Ovary (tissue), 9 donors: ENCODE results near the gene FBXO17. TPM values are rescaled to one million over a fixed set of nuclear protein-coding genes. Genes with fewer than 3 reads are reported as not detected.

Experiments used
- DNase-seq, 5 donors: peaks; one replicate each; pipeline ENCODE4 v3.0.0-alpha.2; 2019 to 2020
- H3K27ac ChIP-seq, 2 donors: fragments of 200-600 bp; one replicate each; pipeline versions ENCODE4 v1.5.1 to v1.8.0; 2019 to 2022
- H3K27me3 ChIP-seq: fragments of 200-600 bp; one replicate; pipeline ENCODE4 v1.8.0; 2022
- H3K36me3 ChIP-seq: fragments of 200-600 bp; sonication (generic); one replicate; pipeline ENCODE4 v1.5.1; 2019
- H3K4me1 ChIP-seq: one replicate; pipeline ENCODE4 v1.8.1; 2013; ENCODE audit warnings: mild to moderate bottlenecking, moderate library complexity; ENCODE audit not compliant: insufficient read depth
- H3K4me3 ChIP-seq: fragments of 200-600 bp; sonication (generic); one replicate; pipeline ENCODE4 v1.5.1; 2017
- H3K9me3 ChIP-seq, 2 donors: fragments of 200-600 bp in 1 of 2; sonication (generic) in 1 of 2; one replicate each; pipeline versions ENCODE4 v1.5.1 to v1.8.1; 2013 to 2019; ENCODE audit warnings: mild to moderate bottlenecking in 1 of 2, moderate library complexity in 1 of 2
- EP300 ChIP-seq: sonication (generic); formaldehyde crosslinking; IDR thresholded peaks from one replicate; pipeline ENCODE4 v1.6.1; 2017; ENCODE audit warnings: antibody characterized with exemption
- POLR2A ChIP-seq: fragments of 450-650 bp; IDR thresholded peaks from one replicate; pipeline ENCODE4 v1.6.1; 2017; ENCODE audit warnings: antibody characterized with exemption, mild to moderate bottlenecking, moderate library complexity
- WGBS, 3 donors: extraction: QIAGEN DNeasy Blood & Tissue Kit in 1 of 3; methylation state at CpG; one replicate each; pipeline versions ENCODE4 v1.1.5 to v1.1.7; 2013 to 2017; 5-methylcytosine and 5-hydroxymethylcytosine counted together
- intact Hi-C, 4 donors: fragments of 100-400 bp; cut with DNase I; formaldehyde crosslinking; loops; one replicate each; pipeline versions ENCODE4 v1.11.0 to v1.15.1; 2022 to 2023
- polyA plus RNA-seq, 2 donors: library from polyadenylated mRNA; stranded (reverse); fragments of 200-250 nt in 1 of 2; fragments of 350-450 nt in 1 of 2; fragmentation: Illumina TruSeq in 1 of 2; extraction: RNeasy Lipid Tissue Mini Kit (QIAGEN cat#74804) in 1 of 2; gene quantifications; one replicate each; pipeline ENCODE4 v1.2.3, GENCODE V29; 2013 to 2014
- total RNA-seq, 7 donors: library from RNA; depleted of rRNA in 2 of 7; stranded (reverse); fragments of >200 nt in 2 of 7; fragmentation: NEBNext Ultra II Directional in 3 of 7; extraction: Animal tissue kit (Norgen Biotek cat#: 25700) in 3 of 7; gene quantifications; one replicate each; pipeline versions ENCODE4 v1.1.0 to v1.2.4, GENCODE V29; 2016 to 2023
- TF ChIP-seq, protein P1 (sequence below), 3 donors: fragments of 450-650 bp in 2 of 3; fragments of 200-600 bp in 1 of 3; IDR thresholded peaks; one replicate each; pipeline versions ENCODE4 v1.5.1 to v1.8.0; 2016 to 2022; ENCODE audit warnings: antibody characterized with exemption in 3 of 3, mild to moderate bottlenecking in 1 of 3
- donor health status: DM: no; HTN: no; CAD: no; lungs with moderate emphysema.
- donor health status: DM: no; HTN: no; CAD: no.
- donor health status: Bipolar disorder and iron deficiency.
- donor health status: DM: yes; HTN: yes; CAD: no.
- donor health status: DM: no; HTN: no; CAD: no.
- donor health status: DM: yes; HTN: yes; CAD: no.

FBXO17 gene
- total and polyA plus RNA-seq, 9 donors: 26.7 to 52.2 (median 36.1) TPM

DNA sequence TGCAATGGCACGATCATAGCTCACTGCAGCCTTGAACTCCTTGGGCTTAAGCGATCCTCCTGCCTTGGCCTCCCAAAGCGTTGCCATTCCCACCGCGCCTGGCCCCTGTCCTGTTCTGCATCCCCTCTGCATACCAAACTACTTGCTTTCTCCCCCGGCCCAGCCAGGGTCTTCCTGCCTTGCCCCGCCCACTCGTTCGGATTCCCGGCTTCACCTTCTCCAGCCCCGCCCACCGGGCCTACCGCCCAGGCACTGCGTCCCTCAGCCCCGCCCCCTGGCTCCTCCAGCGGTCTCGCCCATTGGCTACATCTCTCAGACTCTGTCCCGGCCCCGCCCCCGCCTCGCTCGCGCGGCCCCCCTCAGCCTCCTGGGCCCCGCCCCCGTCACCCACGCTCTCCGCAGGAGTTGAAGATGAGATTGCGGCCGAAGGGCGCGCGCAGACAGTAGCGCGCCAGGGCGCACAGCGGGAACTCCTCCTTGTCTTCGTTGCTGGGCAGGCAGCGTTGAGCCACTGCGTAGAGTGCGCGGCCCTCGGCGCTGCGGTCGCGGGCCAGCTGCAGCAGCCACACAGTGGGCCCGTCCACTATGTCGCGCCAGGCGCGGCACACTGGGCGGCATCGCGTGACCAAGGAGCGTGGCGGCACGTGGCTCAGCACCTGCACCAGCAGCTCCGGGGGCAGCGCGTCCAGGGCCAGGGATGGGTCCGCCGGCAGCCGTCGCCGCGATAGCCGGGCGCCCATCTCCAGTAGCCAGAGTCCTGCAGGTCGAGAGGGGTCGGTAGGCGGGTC, 25.8 kb downstream of the FBXO17 start:
- Histone ChIP-seq H3K9me3 (no peaks in the 10 kb centered on the region), H3K36me3 (no peaks in the 10 kb centered on the region), H3K27me3 (no peaks in the 10 kb centered on the region), H3K4me1 (peaks cover 6% of the 10 kb centered on the region), H3K27ac (no peak overlapping the region), H3K4me3 (peak overlapping the region; percentile 22)
- DNase-seq: peak; percentile 92 to 97 (median 94)
- intact Hi-C loops: loop anchor here in 1 of 4 donors (10.0 kb wide), 1 partner anchor 375 kb away; the partner anchor contains the start of gene LRFN1
- no peak for TF ChIP-seq POLR2A
- TF ChIP-seq, protein P1, sequence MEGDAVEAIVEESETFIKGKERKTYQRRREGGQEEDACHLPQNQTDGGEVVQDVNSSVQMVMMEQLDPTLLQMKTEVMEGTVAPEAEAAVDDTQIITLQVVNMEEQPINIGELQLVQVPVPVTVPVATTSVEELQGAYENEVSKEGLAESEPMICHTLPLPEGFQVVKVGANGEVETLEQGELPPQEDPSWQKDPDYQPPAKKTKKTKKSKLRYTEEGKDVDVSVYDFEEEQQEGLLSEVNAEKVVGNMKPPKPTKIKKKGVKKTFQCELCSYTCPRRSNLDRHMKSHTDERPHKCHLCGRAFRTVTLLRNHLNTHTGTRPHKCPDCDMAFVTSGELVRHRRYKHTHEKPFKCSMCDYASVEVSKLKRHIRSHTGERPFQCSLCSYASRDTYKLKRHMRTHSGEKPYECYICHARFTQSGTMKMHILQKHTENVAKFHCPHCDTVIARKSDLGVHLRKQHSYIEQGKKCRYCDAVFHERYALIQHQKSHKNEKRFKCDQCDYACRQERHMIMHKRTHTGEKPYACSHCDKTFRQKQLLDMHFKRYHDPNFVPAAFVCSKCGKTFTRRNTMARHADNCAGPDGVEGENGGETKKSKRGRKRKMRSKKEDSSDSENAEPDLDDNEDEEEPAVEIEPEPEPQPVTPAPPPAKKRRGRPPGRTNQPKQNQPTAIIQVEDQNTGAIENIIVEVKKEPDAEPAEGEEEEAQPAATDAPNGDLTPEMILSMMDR (IDR thresholded peaks at IDR 0.05): no peak
- TF ChIP-seq EP300: no peak
- WGBS, 3 donors: 6 to 18% (median 7%) methylated on average over 30 to 72 of the region's 72 CpGs

DNA sequence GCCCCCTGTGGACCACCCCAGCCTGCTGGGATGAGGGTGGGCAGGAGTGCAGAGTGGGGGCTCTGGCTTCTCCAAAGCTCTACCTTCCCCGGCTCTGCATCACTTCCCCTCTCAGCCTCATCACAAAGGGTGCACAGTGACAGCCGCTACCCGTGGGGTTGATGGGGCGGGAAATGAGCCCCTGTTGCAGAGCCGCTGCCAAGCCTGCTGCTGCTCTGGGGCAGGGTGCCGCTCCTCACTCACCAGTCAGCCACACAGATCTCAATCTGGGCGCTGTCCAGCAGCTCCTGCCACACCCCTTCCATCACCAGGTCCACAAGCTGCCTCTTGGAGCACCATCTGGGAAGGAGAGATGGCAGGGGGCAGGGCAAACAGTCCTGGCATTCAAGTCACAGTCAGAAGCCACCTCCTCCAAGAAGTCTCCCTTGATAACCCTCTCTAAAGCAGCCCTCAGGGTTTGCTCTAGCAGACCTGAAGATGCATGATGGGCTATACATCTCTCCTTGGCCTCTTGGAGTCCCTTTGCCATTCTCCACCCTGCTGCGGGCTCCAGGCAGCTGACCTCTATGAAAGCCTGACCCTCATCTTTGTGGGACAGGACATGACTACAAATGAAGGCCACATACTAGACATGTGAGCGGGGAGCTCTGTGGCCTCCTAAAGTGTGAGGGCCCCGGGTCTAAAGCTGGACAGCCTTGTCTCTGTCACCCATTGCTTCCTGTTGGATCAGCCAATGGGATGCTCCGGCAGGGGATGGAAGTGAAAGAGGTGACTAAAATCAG, 29.1 kb downstream of the FBXO17 start:
- no peaks in the 10 kb centered on the region for H3K36me3 ChIP-seq
- H3K4me1 ChIP-seq: peaks cover 6% of the 10 kb centered on the region
- no peak overlapping the region for H3K4me3 ChIP-seq
- no peaks in the 10 kb centered on the region for H3K27me3 ChIP-seq
- no peaks in the 10 kb centered on the region for H3K9me3 ChIP-seq
- 87 to 91% (median 90%) methylated on average over 11 of the region's 11 CpGs for WGBS, 3 donors
- intact Hi-C loops: no loop called here
- DNase-seq: peak in 1 of 5 donors; percentile 30
- H3K27ac ChIP-seq: no peak overlapping the region
- no peak for TF ChIP-seq POLR2A
- TF ChIP-seq, protein P1 (IDR thresholded peaks at IDR 0.05): no peak
- TF ChIP-seq EP300: no peak

DNA sequence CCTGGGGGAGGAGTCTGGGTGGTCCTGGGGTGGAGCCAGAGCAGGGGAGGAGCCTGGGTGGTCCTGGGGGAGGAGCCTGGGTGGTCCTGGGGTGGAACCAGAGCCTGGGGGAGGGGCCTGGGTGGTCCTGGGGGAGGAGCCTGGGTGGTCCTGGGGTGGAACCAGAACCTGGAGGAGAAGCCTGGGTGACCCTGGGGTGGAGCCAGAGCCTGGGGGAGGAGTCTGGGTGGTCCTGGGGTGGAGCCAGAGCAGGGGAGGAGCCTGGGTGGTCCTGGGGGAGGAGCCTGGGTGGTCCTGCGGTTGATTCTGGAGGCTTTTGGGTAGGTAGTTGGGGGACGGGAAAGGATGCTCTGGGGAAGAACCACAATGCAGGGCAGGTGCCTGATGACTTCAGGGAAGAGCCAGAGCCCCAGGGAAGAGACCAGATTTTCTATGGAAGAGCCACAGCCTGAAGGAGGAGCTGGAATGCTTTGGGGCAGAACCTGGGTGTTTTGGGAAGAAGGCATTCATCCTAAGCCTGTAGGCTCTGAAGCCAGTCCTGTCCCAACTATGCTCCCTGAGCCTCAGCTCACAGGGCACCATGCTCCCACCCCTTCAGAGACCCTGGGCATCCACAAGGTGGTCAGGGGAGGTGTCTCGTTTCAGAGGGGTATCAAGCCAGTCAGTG, 29.8 kb downstream of the FBXO17 start:
- Histone ChIP-seq H3K9me3 (no peaks in the 10 kb centered on the region), H3K4me3 (no peak overlapping the region), H3K4me1 (peaks cover 6% of the 10 kb centered on the region), H3K27me3 (no peaks in the 10 kb centered on the region), H3K27ac (no peak overlapping the region), H3K36me3 (no peaks in the 10 kb centered on the region)
- intact Hi-C loops: no loop called here
- DNase-seq: peak in 1 of 5 donors; percentile 36
- WGBS, 3 donors: 87 to 96% (median 94%) methylated on average over 3 of the region's 3 CpGs
- TF ChIP-seq EP300 (no peak), POLR2A (no peak)
- TF ChIP-seq, protein P1 (IDR thresholded peaks at IDR 0.05): no peak

DNA sequence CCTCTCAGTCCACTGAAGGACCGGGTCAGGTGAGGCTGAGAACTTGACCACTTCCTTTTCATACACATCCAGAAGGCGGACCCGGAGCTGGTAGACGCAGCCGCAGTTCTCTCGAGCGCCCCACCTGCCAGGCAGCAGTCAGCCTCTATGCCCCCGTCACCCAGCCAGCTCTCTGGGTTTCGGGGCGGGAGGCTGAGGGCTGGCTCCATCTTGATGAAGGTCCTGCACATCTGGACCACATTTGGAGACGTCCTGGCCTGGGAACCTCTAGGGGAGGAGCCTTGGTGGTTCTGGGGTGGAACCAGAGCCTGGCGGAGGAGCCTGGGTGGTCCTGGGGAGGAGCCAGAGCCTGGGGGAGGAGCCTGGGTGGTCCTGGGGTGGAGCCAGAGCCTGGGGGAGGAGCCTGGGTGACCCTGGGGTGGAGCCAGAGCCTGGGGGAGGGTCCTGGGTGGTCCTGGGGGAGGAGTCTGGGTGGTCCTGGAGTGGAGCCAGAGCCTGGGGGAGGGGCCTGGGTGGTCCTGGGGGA, 30.5 kb downstream of the FBXO17 start:
- DNase-seq: peak in 1 of 5 donors; percentile 40
- no peaks in the 10 kb centered on the region for H3K27me3 ChIP-seq
- no peaks in the 10 kb centered on the region for H3K36me3 ChIP-seq
- no peak overlapping the region for H3K27ac ChIP-seq
- H3K9me3 ChIP-seq: no peaks in the 10 kb centered on the region
- 89 to 91% (median 89%) methylated on average over 11 to 12 of the region's 12 CpGs for WGBS, 3 donors
- TF ChIP-seq, protein P1 (IDR thresholded peaks at IDR 0.05): no peak
- TF ChIP-seq EP300 (no peak), POLR2A (no peak)
- intact Hi-C loops: no loop called here
- H3K4me3 ChIP-seq: no peak overlapping the region
- H3K4me1 ChIP-seq: peaks cover 3% of the 10 kb centered on the region
